ENCODE measurements around the gene RAD51B. TPM values are rescaled to one million over a fixed set of nuclear protein-coding genes. Genes with fewer than 3 reads are reported as not detected.
"Not testable (repeated sequence)": the region's sequence is repeated elsewhere in the genome, so short reads cannot be mapped to it uniquely, and the experiment has no call there.

RAD51B gene
- total and polyA plus RNA-seq, 4 experiments from 2014 or later: 22.0 to 35.7 (median 31.4) TPM

GRCh38 chr14:68253878-68254528 is 434.4 kb downstream of the RAD51B start:
- Mint-ChIP-seq H3K27me3 (no peaks in the 10 kb centered on the region), H3K27ac (peak overlapping the region in 1 of 7 donors; percentile 53), H3K9me3 (no peaks in the 10 kb centered on the region), H3K4me3 (no peak overlapping the region), H3K4me1 (peaks cover 16 to 49% (median 33%) of the 10 kb centered on the region in 4 donors), H3K36me3 (no peaks in the 10 kb centered on the region)
- Histone ChIP-seq H3K27me3 (ENCODE audit: insufficient read depth, low read length) (no peaks in the 10 kb centered on the region), H3K4me3 (ENCODE audit: low read length in 2 of 2) (no peak overlapping the region), H3K27ac (ENCODE audit: low read depth, low read length) (no peak overlapping the region), H3K4me1 (ENCODE audit: insufficient read depth, low read length) (peaks cover 43% of the 10 kb centered on the region), H3K36me3 (ENCODE audit: insufficient read depth, low read length) (no peaks in the 10 kb centered on the region), H3K9me3 (ENCODE audit: control insufficient read depth in 1 of 2, low read length in 2 of 2) (no peaks in the 10 kb centered on the region)
- DNase-seq: no peak
- ChIA-PET POLR2A (ENCODE audit: partially characterized antibody) (interaction anchor here (10.7 to 13.4 kb wide), 2 partner anchors 534 to 563 kb away, joined by 184 to 210 read pairs; partner anchors contain the start of gene ZFP36L1), CTCF (ENCODE audit: partially characterized antibody) (interaction anchor here (4.1 to 17.0 kb wide), 3 partner anchors 29 to 568 kb away, joined by 23 to 428 read pairs (median 199); partner anchors contain the start of gene ZFP36L1)
- intact Hi-C loops (cut with micrococcal nuclease): loop anchor here (5.0 kb wide), 1 partner anchor 253 kb away; no protein-coding TSS in a partner anchor

GRCh38 chr14:68254669-68255527 is 435.3 kb downstream of the RAD51B start:
- peak overlapping the region in 2 of 7 donors; percentile 18 to 54 for H3K27ac Mint-ChIP-seq
- H3K36me3 ChIP-seq (ENCODE audit: insufficient read depth, low read length): no peaks in the 10 kb centered on the region
- ChIA-PET POLR2A (ENCODE audit: partially characterized antibody) (interaction anchor here (10.7 to 13.4 kb wide), 2 partner anchors 533 to 563 kb away, joined by 184 to 210 read pairs; partner anchors contain the start of gene ZFP36L1), CTCF (ENCODE audit: partially characterized antibody) (interaction anchor here (10.8 to 17.0 kb wide), 2 partner anchors 532 to 568 kb away, joined by 199 to 428 read pairs; partner anchors contain the start of gene ZFP36L1)
- DNase-seq: no peak
- H3K9me3 Mint-ChIP-seq: no peaks in the 10 kb centered on the region
- no peaks in the 10 kb centered on the region for H3K27me3 Mint-ChIP-seq
- H3K4me3 ChIP-seq (ENCODE audit: low read length in 2 of 2): no peak overlapping the region
- H3K9me3 ChIP-seq (ENCODE audit: control insufficient read depth in 1 of 2, low read length in 2 of 2): no peaks in the 10 kb centered on the region
- H3K4me1 ChIP-seq (ENCODE audit: insufficient read depth, low read length): peaks cover 49% of the 10 kb centered on the region
- H3K4me3 Mint-ChIP-seq: no peak overlapping the region
- H3K27me3 ChIP-seq (ENCODE audit: insufficient read depth, low read length): no peaks in the 10 kb centered on the region
- H3K36me3 Mint-ChIP-seq: no peaks in the 10 kb centered on the region
- H3K4me1 Mint-ChIP-seq: peaks cover 18 to 51% (median 35%) of the 10 kb centered on the region in 4 donors
- H3K27ac ChIP-seq (ENCODE audit: low read depth, low read length): no peak overlapping the region
- intact Hi-C loops (cut with micrococcal nuclease): loop anchor here (5.0 kb wide), 1 partner anchor 252 kb away; no protein-coding TSS in a partner anchor

GRCh38 chr14:68255693-68256178 is 436.2 kb downstream of the RAD51B start:
- peaks cover 57% of the 10 kb centered on the region for H3K4me1 ChIP-seq (ENCODE audit: insufficient read depth, low read length)

GRCh38 chr14:68257969-68258368 is 438.4 kb downstream of the RAD51B start:
- Mint-ChIP-seq H3K27me3 (no peaks in the 10 kb centered on the region), H3K4me3 (no peak overlapping the region), H3K36me3 (no peaks in the 10 kb centered on the region), H3K27ac (peak overlapping the region in 2 of 7 donors; percentile 5 to 57), H3K9me3 (no peaks in the 10 kb centered on the region), H3K4me1 (peaks cover 33 to 64% (median 52%) of the 10 kb centered on the region in 4 donors)
- ChIA-PET POLR2A (ENCODE audit: partially characterized antibody) (interaction anchor here (0.8 to 3.3 kb wide), 3 partner anchors 25 to 535 kb away, joined by 3 to 20 read pairs (median 8); partner anchors contain the start of gene ZFP36L1), CTCF (ENCODE audit: partially characterized antibody) (no interaction called here)
- peaks cover 66% of the 10 kb centered on the region for H3K4me1 ChIP-seq (ENCODE audit: insufficient read depth, low read length)
- H3K27me3 ChIP-seq (ENCODE audit: insufficient read depth, low read length): no peaks in the 10 kb centered on the region
- intact Hi-C loops (cut with micrococcal nuclease): no loop called here
- H3K9me3 ChIP-seq (ENCODE audit: control insufficient read depth in 1 of 2, low read length in 2 of 2): no peaks in the 10 kb centered on the region
- H3K27ac ChIP-seq (ENCODE audit: low read depth, low read length): no peak overlapping the region
- DNase-seq: no peak
- H3K4me3 ChIP-seq (ENCODE audit: low read length in 2 of 2): no peak overlapping the region
- H3K36me3 ChIP-seq (ENCODE audit: insufficient read depth, low read length): no peaks in the 10 kb centered on the region

More at GRCh38 chr14:68255693-68256178, 436.2 kb downstream of the RAD51B start:
- Mint-ChIP-seq H3K27me3 (no peaks in the 10 kb centered on the region), H3K9me3 (no peaks in the 10 kb centered on the region), H3K36me3 (no peaks in the 10 kb centered on the region), H3K27ac (peak overlapping the region in 4 of 7 donors; percentile 4 to 53 (median 40)), H3K4me3 (peak overlapping the region in 2 of 8 donors; percentile 26 to 47), H3K4me1 (peaks cover 24 to 54% (median 40%) of the 10 kb centered on the region in 4 donors)
- ChIA-PET CTCF (ENCODE audit: partially characterized antibody) (interaction anchor here (1.0 to 17.0 kb wide), 2 partner anchors 567 to 588 kb away, joined by 3 to 428 read pairs; no protein-coding TSS in a partner anchor), POLR2A (ENCODE audit: partially characterized antibody) (interaction anchor here (0.9 to 10.7 kb wide), 5 partner anchors 11 to 560 kb away, joined by 3 to 210 read pairs (median 4); partner anchors contain the start of gene ZFP36L1)
- Histone ChIP-seq H3K27me3 (ENCODE audit: insufficient read depth, low read length) (no peaks in the 10 kb centered on the region), H3K4me3 (ENCODE audit: low read length in 2 of 2) (no peak overlapping the region), H3K36me3 (ENCODE audit: insufficient read depth, low read length) (no peaks in the 10 kb centered on the region), H3K9me3 (ENCODE audit: control insufficient read depth in 1 of 2, low read length in 2 of 2) (no peaks in the 10 kb centered on the region), H3K27ac (ENCODE audit: low read depth, low read length) (no peak overlapping the region)
- DNase-seq: no peak
- intact Hi-C loops (cut with micrococcal nuclease): no loop called here

GRCh38 chr14:68258995-68259394 is 439.4 kb downstream of the RAD51B start:
- DNase-seq; H3K4me3 ChIP-seq (ENCODE audit: low read length in 2 of 2); H3K27me3 ChIP-seq (ENCODE audit: insufficient read depth, low read length); H3K9me3 ChIP-seq (ENCODE audit: control insufficient read depth in 1 of 2, low read length in 2 of 2); H3K36me3 ChIP-seq (ENCODE audit: insufficient read depth, low read length); H3K27me3 Mint-ChIP-seq; H3K9me3 Mint-ChIP-seq; H3K27ac ChIP-seq (ENCODE audit: low read depth, low read length); H3K36me3 Mint-ChIP-seq; intact Hi-C loops (cut with micrococcal nuclease): not testable (repeated sequence)
- Mint-ChIP-seq H3K4me3 (peak overlapping the region in 2 of 8 donors; percentile 57), H3K4me1 (peaks cover 34 to 66% (median 53%) of the 10 kb centered on the region in 4 donors), H3K27ac (peak overlapping the region in 3 of 7 donors; percentile 21 to 57 (median 23))
- ChIA-PET POLR2A (ENCODE audit: partially characterized antibody) (interaction anchor here (1.5 to 3.3 kb wide), 4 partner anchors 25 to 537 kb away, joined by 5 to 20 read pairs (median 10); partner anchors contain the start of gene ZFP36L1), CTCF (ENCODE audit: partially characterized antibody) (interaction anchor here (0.8 to 3.2 kb wide), 8 partner anchors 9 to 558 kb away, joined by 3 to 19 read pairs (median 4); no protein-coding TSS in a partner anchor)
- peaks cover 69% of the 10 kb centered on the region for H3K4me1 ChIP-seq (ENCODE audit: insufficient read depth, low read length)

- Mint-ChIP-seq H3K4me3 (peak overlapping the region in 3 of 8 donors; percentile 16 to 82 (median 65)), H3K27me3 (no peaks in the 10 kb centered on the region), H3K9me3 (no peaks in the 10 kb centered on the region), H3K4me1 (peaks cover 32 to 68% (median 52%) of the 10 kb centered on the region in 4 donors), H3K27ac (peak overlapping the region; percentile 26 to 96 (median 92)), H3K36me3 (no peaks in the 10 kb centered on the region)
- no peak for DNase-seq
- Histone ChIP-seq H3K4me3 (ENCODE audit: low read length in 2 of 2) (no peak overlapping the region), H3K4me1 (ENCODE audit: insufficient read depth, low read length) (peaks cover 59% of the 10 kb centered on the region), H3K9me3 (ENCODE audit: control insufficient read depth in 1 of 2, low read length in 2 of 2) (no peaks in the 10 kb centered on the region), H3K27ac (ENCODE audit: low read depth, low read length) (no peak overlapping the region), H3K36me3 (ENCODE audit: insufficient read depth, low read length) (no peaks in the 10 kb centered on the region), H3K27me3 (ENCODE audit: insufficient read depth, low read length) (no peaks in the 10 kb centered on the region)
- intact Hi-C loops (cut with micrococcal nuclease): no loop called here
- POLR2A ChIA-PET (ENCODE audit: partially characterized antibody): interaction anchor here (0.8 to 3.3 kb wide), 12 partner anchors 16 to 561 kb away, joined by 3 to 20 read pairs (median 4); partner anchors contain the start of gene ZFP36L1
- CTCF ChIA-PET (ENCODE audit: partially characterized antibody): interaction anchor here (0.8 to 3.2 kb wide), 10 partner anchors 10 to 557 kb away, joined by 3 to 19 read pairs (median 4); no protein-coding TSS in a partner anchor
These were observed 440.5 kb downstream of the RAD51B start for GRCh38 chr14:68260121-68260520.

All from CD4-positive, alpha-beta memory T cell (primary cell).